H54 (cell line): Measurements from ENCODE around the gene RASA3.
"Not testable (repeated sequence)": the region's sequence is repeated elsewhere in the genome, so short reads cannot be mapped to it uniquely, and the experiment has no call there.

Source experiments
- DNase-seq: peaks from one replicate; pipeline ENCODE4 v3.0.0; 2011; ENCODE audit warnings: low spot score, mixed read lengths; ENCODE audit not compliant: insufficient read length
- FAIRE-seq: peaks from 3 replicates; lab custom pipeline; 2011; peaks lifted over from hg19 to GRCh38; lab: Jason Lieb, UNC
- POLR2A ChIP-seq: IDR thresholded peaks from 2 replicates; pipeline ENCODE4 v1.6.1; 2011; ENCODE audit warnings: low read depth, mild to moderate bottlenecking, low read length

Gene RASA3, protein sequence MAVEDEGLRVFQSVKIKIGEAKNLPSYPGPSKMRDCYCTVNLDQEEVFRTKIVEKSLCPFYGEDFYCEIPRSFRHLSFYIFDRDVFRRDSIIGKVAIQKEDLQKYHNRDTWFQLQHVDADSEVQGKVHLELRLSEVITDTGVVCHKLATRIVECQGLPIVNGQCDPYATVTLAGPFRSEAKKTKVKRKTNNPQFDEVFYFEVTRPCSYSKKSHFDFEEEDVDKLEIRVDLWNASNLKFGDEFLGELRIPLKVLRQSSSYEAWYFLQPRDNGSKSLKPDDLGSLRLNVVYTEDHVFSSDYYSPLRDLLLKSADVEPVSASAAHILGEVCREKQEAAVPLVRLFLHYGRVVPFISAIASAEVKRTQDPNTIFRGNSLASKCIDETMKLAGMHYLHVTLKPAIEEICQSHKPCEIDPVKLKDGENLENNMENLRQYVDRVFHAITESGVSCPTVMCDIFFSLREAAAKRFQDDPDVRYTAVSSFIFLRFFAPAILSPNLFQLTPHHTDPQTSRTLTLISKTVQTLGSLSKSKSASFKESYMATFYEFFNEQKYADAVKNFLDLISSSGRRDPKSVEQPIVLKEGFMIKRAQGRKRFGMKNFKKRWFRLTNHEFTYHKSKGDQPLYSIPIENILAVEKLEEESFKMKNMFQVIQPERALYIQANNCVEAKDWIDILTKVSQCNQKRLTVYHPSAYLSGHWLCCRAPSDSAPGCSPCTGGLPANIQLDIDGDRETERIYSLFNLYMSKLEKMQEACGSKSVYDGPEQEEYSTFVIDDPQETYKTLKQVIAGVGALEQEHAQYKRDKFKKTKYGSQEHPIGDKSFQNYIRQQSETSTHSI

DNA sequence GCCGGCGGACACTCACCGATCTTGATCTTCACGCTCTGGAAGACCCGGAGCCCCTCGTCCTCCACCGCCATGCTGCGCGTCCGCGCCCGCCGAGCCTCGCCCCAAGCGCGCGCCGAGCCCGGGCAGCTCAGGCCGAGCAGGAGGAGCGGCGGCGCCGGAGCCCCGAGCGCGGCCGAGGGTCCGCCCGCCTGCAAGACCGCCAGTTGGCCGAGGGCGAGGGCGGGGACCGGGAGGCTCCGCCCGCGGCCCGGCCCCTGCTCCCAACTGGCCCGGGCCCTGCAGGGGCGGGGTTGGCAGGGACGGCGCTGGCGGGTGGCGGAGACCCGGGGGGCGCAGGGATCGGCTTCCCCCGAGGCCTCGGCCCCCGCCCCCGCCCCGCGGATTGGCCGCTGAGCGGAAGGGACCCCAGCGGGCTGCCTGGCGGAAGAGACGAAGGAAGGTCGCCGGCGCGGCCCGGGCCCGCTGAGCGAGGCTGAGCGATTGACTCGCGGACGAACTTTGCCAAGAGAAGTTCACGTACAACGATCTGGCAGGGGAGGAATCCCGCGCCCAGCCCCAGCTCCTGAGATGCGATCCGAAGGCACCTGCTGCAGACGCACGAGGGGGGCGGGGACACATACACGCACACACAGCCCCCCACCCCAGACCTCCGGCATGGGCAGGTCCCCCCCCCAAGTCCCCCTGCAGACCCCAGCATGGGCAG lies at the start of gene RASA3:
Gene RASA3, minus strand, starts transcription at position 205 of the 703 bp plus-strand sequence. Its CDS starts 134 bp downstream, at position 71.
- TF ChIP-seq POLR2A = peak; percentile 87
- FAIRE-seq (no peak), DNase-seq (peak; percentile 97)

DNA sequence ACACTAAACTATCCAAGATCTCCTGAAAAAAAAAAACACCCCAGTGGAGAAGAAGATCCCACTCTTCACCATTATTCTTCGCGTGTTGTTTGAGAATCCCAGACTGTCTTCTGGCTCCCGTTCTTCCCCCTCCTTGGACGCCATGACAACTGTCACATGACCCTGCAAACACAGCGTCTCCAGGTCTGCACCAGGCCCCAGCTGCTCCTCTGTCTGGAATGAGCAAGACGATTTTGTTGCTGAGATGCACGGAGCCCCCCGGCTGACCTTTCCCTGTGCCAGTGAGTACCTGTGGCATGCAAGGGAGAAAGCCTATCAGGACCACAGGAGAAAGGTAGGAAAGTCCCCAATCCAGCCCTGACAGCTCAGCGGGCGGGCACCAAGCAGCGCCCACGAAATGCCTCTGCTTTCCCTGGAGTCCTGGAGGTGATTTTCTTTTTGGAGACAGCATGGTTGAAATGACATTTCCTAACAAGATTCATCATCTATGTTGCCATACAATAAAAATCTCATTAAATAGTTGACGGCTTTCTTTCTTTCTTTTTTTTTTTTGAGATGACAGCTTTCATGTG lies 46.8 kb upstream of the RASA3 start, which contains the start of gene CFAP97D2:
Gene CFAP97D2, plus strand, starts transcription at position 171 of the 572 bp plus-strand sequence. Its CDS starts 74 bp downstream, at position 245.
- FAIRE-seq = no peak
- no peak for TF ChIP-seq POLR2A
- DNase-seq = no peak

DNA sequence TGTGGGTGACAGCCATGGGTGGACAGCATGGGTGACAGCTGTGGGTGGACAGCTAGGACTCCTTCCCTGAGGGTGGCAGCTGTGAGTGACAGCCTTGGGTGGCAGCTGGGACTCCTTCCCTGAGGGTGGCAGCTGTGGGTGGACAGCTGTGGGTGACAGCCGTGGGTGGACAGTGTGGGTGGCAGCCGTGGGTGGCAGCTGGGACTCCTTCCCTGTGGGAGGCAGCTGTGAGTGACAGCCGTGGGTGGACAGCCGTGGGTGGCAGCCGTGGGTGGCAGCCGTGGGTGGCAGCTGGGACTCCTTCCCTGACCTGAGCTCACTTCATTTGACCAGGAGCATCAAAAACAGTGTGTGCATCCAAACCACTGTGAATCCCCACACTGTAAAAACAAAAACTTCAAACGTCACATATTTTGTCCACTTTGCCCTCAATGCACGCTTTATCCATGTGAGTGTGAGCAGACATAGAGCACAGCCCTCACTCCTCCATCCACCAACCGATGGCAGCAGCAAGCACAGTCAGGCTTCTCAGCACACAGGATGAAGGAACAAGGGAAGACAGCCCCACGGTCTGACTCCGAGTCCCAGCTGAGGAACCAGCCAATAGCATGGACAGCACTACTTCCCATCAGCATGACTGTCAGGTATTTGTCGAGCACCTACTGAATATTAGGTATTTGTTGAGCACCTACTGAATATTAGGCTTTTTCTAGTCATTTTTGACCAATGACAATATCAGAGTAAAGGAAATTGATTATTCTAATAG lies 45.0 kb upstream of the RASA3 start:
- DNase-seq (no peak), FAIRE-seq (no peak)
- no peak for TF ChIP-seq POLR2A

DNA sequence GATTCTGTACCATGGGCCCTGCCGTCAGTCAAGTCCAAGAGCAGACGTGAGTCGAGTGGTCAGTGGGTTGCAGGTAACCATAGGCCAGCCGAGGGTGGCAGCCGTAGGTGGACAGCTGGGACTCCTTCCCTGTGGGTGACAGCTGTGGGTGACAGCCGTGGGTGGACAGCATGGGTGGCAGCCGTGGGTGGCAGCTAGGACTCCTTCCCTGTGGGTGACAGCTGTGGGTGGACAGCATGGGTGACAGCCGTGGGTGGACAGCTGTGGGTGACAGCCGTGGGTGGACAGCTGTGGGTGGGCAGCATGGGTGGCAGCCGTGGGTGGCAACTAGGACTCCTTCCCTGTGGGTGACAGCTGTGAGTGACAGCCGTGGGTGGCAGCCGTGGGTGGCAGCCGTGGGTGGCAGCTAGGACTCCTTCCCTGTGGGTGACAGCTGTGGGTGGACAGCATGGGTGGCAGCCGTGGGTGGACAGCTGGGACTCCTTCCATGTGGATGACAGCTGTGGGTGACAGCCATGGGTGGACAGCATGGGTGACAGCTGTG lies 44.0 kb upstream of the RASA3 start:
- not testable (repeated sequence) for FAIRE-seq, DNase-seq

DNA sequence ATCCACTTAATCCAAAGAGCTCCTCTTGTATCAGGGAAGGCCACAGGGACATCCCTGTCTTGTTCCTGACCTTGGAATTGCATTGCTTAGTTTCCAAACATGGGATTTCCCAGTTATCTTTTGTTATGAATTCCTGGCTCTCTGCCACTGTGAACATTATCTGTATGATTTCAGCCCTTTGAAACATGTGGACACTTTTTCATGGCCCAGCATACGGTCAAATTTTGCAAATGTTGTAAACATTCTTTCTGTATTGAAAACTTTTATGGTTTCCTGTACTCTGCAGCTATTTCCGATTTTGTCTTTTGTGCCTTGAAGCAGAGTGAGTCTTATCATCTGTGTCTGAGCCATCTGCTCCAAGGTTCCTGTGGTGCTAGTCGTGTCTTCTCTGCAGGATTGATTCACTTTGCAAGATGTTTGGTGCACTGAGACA lies 42.1 kb upstream of the RASA3 start:
- DNase-seq (no peak), FAIRE-seq (no peak)
- TF ChIP-seq POLR2A = no peak

DNA sequence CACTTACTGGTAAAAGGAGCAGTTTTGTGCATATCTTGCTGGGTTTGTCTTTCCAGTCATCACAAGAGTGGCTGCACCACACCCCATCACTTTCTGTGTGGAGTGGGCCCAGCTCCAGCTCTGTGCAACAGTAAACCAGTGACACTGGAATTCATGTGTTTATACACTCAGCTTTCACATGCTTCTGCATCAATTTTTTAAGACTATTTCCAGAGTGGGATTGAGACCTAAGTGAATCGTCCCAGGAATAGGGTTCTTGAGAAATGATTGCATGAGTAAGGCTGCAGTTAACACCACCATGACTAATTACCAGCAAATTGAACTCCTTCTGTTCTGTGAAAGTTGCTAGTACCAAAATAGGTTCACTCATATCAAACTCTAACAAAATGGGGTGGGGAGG lies 41.3 kb upstream of the RASA3 start:
- DNase-seq (no peak), FAIRE-seq (no peak)
- TF ChIP-seq POLR2A = no peak

DNA sequence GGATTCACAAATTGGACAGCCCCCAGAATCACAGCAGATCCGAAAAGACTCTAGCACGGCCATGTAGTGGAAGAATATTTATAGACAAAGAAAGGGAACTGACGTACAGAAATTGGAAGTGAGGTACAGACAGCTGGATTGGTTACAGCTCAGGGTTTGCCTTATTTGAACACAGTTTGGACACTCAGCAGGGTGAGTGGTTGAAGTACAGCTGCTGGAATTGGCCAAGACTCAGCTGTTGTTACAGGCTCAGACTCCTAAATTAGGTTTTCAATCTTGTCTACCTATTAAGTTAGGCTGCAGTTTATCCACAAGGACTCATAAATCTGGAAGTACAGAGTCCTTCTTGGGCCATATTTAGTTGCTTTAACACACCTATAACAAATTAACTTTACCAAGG lies 40.8 kb upstream of the RASA3 start:
- TF ChIP-seq POLR2A = no peak
- FAIRE-seq (no peak), DNase-seq (no peak)

DNA sequence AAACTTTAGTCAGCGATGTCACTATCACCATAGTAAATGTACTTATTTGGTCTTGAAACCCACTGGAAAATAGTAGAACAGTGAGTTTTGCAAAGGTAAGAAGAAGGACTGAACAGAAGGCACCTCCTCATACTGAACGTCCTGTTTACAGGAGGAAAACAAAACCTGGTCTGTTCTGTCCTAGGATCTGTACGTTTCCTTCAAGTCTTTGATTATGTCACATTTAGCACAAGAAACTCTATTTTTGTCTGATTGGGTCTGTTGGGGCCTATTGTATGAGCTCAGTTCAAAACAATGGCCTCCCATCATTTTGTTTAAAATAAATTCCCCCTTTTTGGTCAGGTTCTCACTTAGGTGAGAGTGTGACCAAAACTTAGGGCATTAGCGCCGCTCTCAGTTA lies 35.5 kb upstream of the RASA3 start:
- DNase-seq (no peak), FAIRE-seq (no peak)
- no peak for TF ChIP-seq POLR2A

DNA sequence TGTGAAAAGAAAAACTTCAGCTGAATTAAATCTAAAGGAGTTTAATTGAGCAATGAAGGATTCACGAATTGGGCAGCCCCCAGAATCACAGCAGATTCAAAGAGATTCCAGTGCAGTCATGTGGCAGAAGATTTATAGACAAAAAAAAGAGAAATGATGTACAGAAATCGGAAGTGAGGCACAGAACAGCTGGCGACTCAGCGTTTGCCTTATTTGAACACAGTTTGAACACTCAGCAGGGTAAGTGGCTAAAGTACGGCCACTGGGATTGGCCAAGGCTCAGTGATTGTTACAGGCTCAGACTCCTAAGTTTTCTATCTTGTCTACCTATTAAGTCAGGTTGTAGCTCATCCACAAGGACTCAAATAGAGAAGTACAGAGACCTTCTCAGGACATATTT lies 35.0 kb upstream of the RASA3 start:
- DNase-seq = no peak
- no peak for FAIRE-seq
- TF ChIP-seq POLR2A = no peak

DNA sequence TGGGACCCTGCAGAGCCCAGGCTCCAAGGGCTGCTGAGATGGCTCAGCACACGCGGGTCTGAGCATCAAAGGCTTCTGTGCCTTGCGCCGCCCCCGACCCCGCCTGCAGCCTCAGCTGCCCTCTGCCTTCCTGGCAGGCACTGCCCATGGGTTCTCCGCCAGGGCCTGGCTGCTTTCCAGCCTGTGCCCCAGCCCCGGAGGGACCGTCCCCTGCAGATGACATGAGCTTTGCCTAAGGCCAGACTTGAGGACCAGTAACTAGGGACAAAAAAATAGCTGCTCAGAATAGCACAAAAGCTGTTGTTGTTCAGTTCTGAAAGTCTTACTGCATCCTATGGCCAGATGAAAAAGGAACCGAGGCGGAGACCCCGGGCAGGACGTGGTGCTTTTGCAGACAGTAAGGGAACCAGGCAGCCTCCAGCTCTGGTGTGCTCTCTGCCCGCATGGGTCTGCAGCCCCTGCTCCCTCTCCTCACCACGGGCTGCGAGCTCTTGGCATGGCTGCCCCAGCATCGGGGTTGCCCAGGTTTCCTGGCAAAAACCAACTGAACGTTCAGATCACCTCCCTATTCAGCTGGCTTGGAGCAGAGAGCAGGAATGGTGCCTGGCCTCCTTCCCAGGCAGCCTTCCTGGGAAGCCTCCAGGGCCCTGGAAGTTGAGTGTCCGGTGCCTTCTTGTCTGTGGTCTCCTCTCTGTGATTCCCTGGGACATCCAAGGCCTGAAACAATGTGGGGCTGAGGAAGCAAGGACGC lies 34.1 kb upstream of the RASA3 start:
- FAIRE-seq (no peak), DNase-seq (no peak)
- TF ChIP-seq POLR2A = no peak

DNA sequence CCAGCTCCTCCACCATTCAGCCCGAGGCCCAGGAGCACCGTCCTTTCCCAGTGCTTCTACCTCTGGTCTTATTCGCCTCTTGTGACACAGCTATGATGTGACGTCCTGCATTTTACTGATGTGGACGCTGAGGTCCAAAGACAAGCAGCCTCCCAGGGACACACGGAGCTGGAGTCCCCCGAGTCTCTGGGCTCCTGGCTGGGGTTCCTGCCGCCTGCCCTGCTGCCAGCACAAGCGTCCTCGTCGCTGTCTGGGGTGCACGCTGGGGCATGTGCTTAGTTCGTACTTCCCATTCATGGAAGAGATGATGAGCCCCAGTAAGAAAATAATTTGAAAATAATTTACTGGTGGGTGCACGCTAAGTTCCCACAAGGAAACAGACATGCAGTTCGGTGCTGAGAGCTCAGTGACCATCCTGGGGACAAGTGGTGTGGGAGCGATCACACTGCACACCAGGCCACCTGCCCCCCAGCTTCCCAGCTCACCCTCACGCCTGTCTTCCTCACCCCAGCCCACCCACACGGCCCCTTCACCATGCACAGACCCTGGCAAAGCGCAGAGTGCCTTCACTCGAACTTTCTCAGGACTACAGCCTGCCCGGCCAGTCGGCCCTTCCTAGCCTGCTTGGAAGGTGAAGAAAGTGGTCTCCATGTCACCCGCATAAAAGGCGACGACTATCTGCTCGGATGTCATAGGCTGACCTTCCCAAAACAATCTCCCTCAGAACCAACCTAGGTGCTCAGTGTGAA lies 32.4 kb upstream of the RASA3 start:
- DNase-seq (no peak), FAIRE-seq (no peak)
- TF ChIP-seq POLR2A = no peak
